Skin epidermis (tissue), 12 donors: ENCODE data around the gene LUC7L.
"Not testable (repeated sequence)": the region's sequence is repeated elsewhere in the genome, so short reads cannot be mapped to it uniquely, and the experiment has no call there.

Source experiments
- H3K27ac ChIP-seq, 21 experiments: fragments of 200-600 bp; sonication (generic) in 11 of 21; one replicate each; pipeline ENCODE4 v1.5.0; 2020; ENCODE audit warnings: mild to moderate bottlenecking in 3 of 21, inconsistent platforms in 2 of 21, moderate library complexity in 2 of 21
- H3K4me3 ChIP-seq, 7 experiments: fragments of 200-600 bp; sonication (generic) in 2 of 7; one replicate each; pipeline ENCODE4 v1.5.0; 2020; ENCODE audit warnings: inconsistent platforms in 2 of 7, mild to moderate bottlenecking in 2 of 7, moderate library complexity in 1 of 7

Gene LUC7L

GRCh38 chr16:185213-185612 is 44.0 kb downstream of the LUC7L start:
- H3K27ac ChIP-seq, result no peak overlapping the region

GRCh38 chr16:183005-183404 is 46.2 kb downstream of the LUC7L start:
- Histone ChIP-seq H3K4me3 (no peak overlapping the region), H3K27ac (no peak overlapping the region)

More at GRCh38 chr16:185213-185612, 44.0 kb downstream of the LUC7L start:
- H3K4me3 ChIP-seq, result no peak overlapping the region

GRCh38 chr16:181565-182021 is 47.7 kb downstream of the LUC7L start:
- H3K4me3 ChIP-seq, result peak overlapping the region in 2 of 7 experiments; percentile 13 to 16
- H3K27ac ChIP-seq, result no peak overlapping the region

- peak overlapping the region in 5 of 7 experiments; percentile 1 to 16 (median 14) for H3K4me3 ChIP-seq
- H3K27ac ChIP-seq, result no peak overlapping the region
Observed at GRCh38 chr16:180681-181564, 48.3 kb downstream of the LUC7L start.

- no peak within 1 kb of the TSS for H3K27ac ChIP-seq
- peak within 1 kb of the TSS in 5 of 7 experiments; percentile 1 to 16 (median 14) for H3K4me3 ChIP-seq
Observed at GRCh38 chr16:180101-180675, 49.1 kb downstream of the LUC7L start, which contains the start of gene HBQ1. Gene HBQ1, plus strand, starts transcription at chr16:180459. Its CDS starts 28 bp downstream, at chr16:180487.

- H3K27ac ChIP-seq, result no peak overlapping the region
- no peak overlapping the region for H3K4me3 ChIP-seq
Observed at GRCh38 chr16:179211-180092, 49.8 kb downstream of the LUC7L start.

- Histone ChIP-seq H3K27ac (no peak overlapping the region), H3K4me3 (no peak overlapping the region)
Observed at GRCh38 chr16:178668-179015, 50.6 kb downstream of the LUC7L start.

GRCh38 chr16:177981-178667 is 51.1 kb downstream of the LUC7L start:
- Histone ChIP-seq H3K27ac (no peak overlapping the region), H3K4me3 (no peak overlapping the region)

GRCh38 chr16:177394-177822 is 51.8 kb downstream of the LUC7L start:
- H3K27ac ChIP-seq, result no peak overlapping the region
- no peak overlapping the region for H3K4me3 ChIP-seq

GRCh38 chr16:176477-177382 is 52.5 kb downstream of the LUC7L start, which contains the start of gene HBA1:
Gene HBA1, plus strand, starts transcription at chr16:176680. Its CDS starts 37 bp downstream, at chr16:176717.
- H3K27ac ChIP-seq, H3K4me3 ChIP-seq: not testable (repeated sequence)

GRCh38 chr16:176006-176405 is 53.2 kb downstream of the LUC7L start:
- not testable (repeated sequence) for H3K4me3 ChIP-seq, H3K27ac ChIP-seq

- no peak overlapping the region for H3K4me3 ChIP-seq
- H3K27ac ChIP-seq, result no peak overlapping the region
Observed at GRCh38 chr16:175011-175949, 54.0 kb downstream of the LUC7L start.

- not testable (repeated sequence) for H3K27ac ChIP-seq, H3K4me3 ChIP-seq
Observed at GRCh38 chr16:173928-174769, 55.1 kb downstream of the LUC7L start.

- H3K27ac ChIP-seq, H3K4me3 ChIP-seq: not testable (repeated sequence)
Observed at GRCh38 chr16:173211-173854, 55.9 kb downstream of the LUC7L start.

- H3K4me3 ChIP-seq, H3K27ac ChIP-seq: not testable (repeated sequence)
Observed at GRCh38 chr16:172374-172941, 56.8 kb downstream of the LUC7L start, which contains the start of gene HBA2. Gene HBA2, plus strand, starts transcription at chr16:172876. Its CDS starts 37 bp downstream, at chr16:172913.
